ENCODE data around the gene EID2. TPM values are rescaled to one million over a fixed set of nuclear protein-coding genes. Genes with fewer than 3 reads are reported as not detected.

Gene EID2
- total and polyA plus RNA-seq, 10 of the 15 experiments (the other 5 are each of a cell fraction or from before 2014, with no cell fraction given), result 1.6 to 11.4 (median 7.0) TPM

- ChIA-PET RAD21 (ENCODE audit: unreplicated experiment) (interaction anchor here (0.5 to 2.2 kb wide), 4 partner anchors 33 to 828 kb away, joined by 3 to 13 read pairs (median 6); partner anchors contain the start of gene EID2B), SMC1A (ENCODE audit: uncharacterized antibody, unreplicated experiment) (interaction anchor here (0.9 to 3.0 kb wide), 7 partner anchors 12 to 108 kb away, joined by 3 to 11 read pairs (median 4); partner anchors contain the start of genes EID2B, MED29 and PAF1), CTCF (interaction anchor here (0.6 to 2.9 kb wide), 18 partner anchors 9 to 174 kb away, joined by 3 to 19 read pairs (median 4); partner anchors contain the start of genes EID2B and PLEKHG2), POLR2A (interaction anchor here (0.5 kb wide), 1 partner anchor 103 kb away, joined by 3 read pairs; no protein-coding TSS in a partner anchor)
- Histone ChIP-seq H3K4me3 (0 out of 2 replicates have a peak within 1 kb of the TSS, but pooled peaks have one; percentile 5), H3K79me2 (ENCODE audit: control insufficient read depth, insufficient read depth, low read length) (no peaks in the 10 kb centered on the region), H3K36me3 (ENCODE audit: control insufficient read depth in 2 of 2, insufficient read depth in 2 of 2, low read length in 1 of 2) (no peaks in the 10 kb centered on the region), H3K4me2 (ENCODE audit: control insufficient read depth, insufficient read depth) (peak within 1 kb of the TSS; percentile 89), H3K9ac (ENCODE audit: control insufficient read depth, insufficient read depth, low read length) (no peak within 1 kb of the TSS), H3K4me1 (ENCODE audit: control insufficient read depth, insufficient read depth, low read length) (peaks cover 10% of the 10 kb centered on the region), H3K27ac (ENCODE audit: control insufficient read depth, insufficient read depth) (no peak within 1 kb of the TSS), H2AFZ (ENCODE audit: control insufficient read depth, low read depth, low read length) (no peak within 1 kb of the TSS; the same call in 1 of the 2 replicates), H3K27me3 (replicated peaks in 1 of 2; ENCODE audit: control insufficient read depth in 2 of 2, insufficient read depth in 2 of 2, low read length in 1 of 2) (peaks cover 0 to 19% of the 10 kb centered on the region in 2 experiments; a peak in 3 of 4 replicates), H3K9me3 (replicated peaks; ENCODE audit: control insufficient read depth, insufficient read depth, low read length) (no peaks in the 10 kb centered on the region; the same call in 2 of the 3 replicates), H4K20me1 (ENCODE audit: control insufficient read depth, insufficient read depth) (no peaks in the 10 kb centered on the region)
- 6% methylated on average over 53 of the region's 60 CpGs for WGBS (ENCODE audit: insufficient coverage, insufficient replicate concordance, low lambda C conversion rate, missing lambda C conversion rate)
- in situ Hi-C loops (cut with MboI), result no loop called here
- BruUV-seq (replicated peaks), result no TSS peak
- ATAC-seq (peak; percentile 71), DNase-seq (ENCODE audit: low read depth, low spot score) (no peak), FAIRE-seq (no peak)
- intact Hi-C loops (cut with micrococcal nuclease; ENCODE audit: unreplicated experiment), result loop anchor here (5.0 kb wide), 1 partner anchor 52 kb away; the partner anchor contains the start of gene SUPT5H
- TF ChIP-seq SUZ12 (IDR thresholded peaks at IDR 0.05; ENCODE audit: unreplicated experiment) (peak; percentile 55), IKZF1 (conservative IDR thresholded peaks at IDR 0.05) (peak; percentile 63), MEF2B (IDR thresholded peaks at IDR 0.05; ENCODE audit: partially characterized antibody, poor library complexity, severe bottlenecking) (peak; percentile 87), ZBTB40 (IDR thresholded peaks at IDR 0.05; ENCODE audit: borderline replicate concordance) (no peak), ZSCAN29 (IDR thresholded peaks at IDR 0.05) (peak; percentile 85; the same call in 1 of the 2 replicates), LARP7 (IDR thresholded peaks at IDR 0.05) (peak; percentile 67; the same call in 1 of the 2 replicates), ZBTB4 (CRISPR knock-in tag; IDR thresholded peaks at IDR 0.05) (no peak), HDAC6 (IDR thresholded peaks at IDR 0.05; ENCODE audit: unreplicated experiment) (peak; percentile 100)
Measured at GRCh38 chr19:39498798-39499642, 40.9 kb downstream of the EID2 start, which contains the start of gene DLL3. DLL3 (plus strand) TSS chr19:39498947; CDS start chr19:39498975, 28 bp downstream.

Data from GM12878 (cell line).